HepG2 (cell line): ENCODE results near the gene HOXC12. TPM values are rescaled to one million over a fixed set of nuclear protein-coding genes. Genes with fewer than 3 reads are reported as not detected.

Experiments
- FOXK1 ChIP-seq: sonication (generic); formaldehyde crosslinking; IDR thresholded peaks from 2 replicates; pipeline ENCODE4 v1.4.0; 2020; ENCODE audit warnings: low read depth, missing genetic modification reagents, borderline replicate concordance
- HOXD1 ChIP-seq: sonication (generic); formaldehyde crosslinking; IDR thresholded peaks from 2 replicates; pipeline ENCODE4 v1.5.0; 2020; ENCODE audit warnings: missing genetic modification reagents
- KDM2A ChIP-seq: sonication (generic); formaldehyde crosslinking; IDR thresholded peaks from 2 replicates; pipeline ENCODE4 v1.4.0; 2020; ENCODE audit warnings: low read depth, missing genetic modification reagents, borderline replicate concordance
- NR2F1 ChIP-seq, 2 experiments: fragments of 450-650 bp in 1 of 2; formaldehyde crosslinking in 1 of 2; IDR thresholded peaks; 2 replicates each; pipeline versions ENCODE4 v1.5.0 to v1.6.1; 2016 to 2020; ENCODE audit warnings: mild to moderate bottlenecking in 1 of 2, missing compliant biosample characterization in 1 of 2, missing genetic modification reagents in 1 of 2, moderate library complexity in 1 of 2
- NR2F6 ChIP-seq, 2 experiments: IDR thresholded peaks; 2 replicates each; pipeline ENCODE4 v1.6.1; 2016; ENCODE audit warnings: antibody characterized with exemption in 1 of 2, mild to moderate bottlenecking in 1 of 2
- ZNF678 ChIP-seq: sonication (generic); formaldehyde crosslinking; IDR thresholded peaks from 2 replicates; pipeline ENCODE4 v1.4.0; 2020; ENCODE audit warnings: mild to moderate bottlenecking, missing genetic modification reagents
- polyA plus RNA-seq, 8 experiments: library from polyadenylated mRNA; depleted of rRNA in 3 of 8; stranded (reverse) in 7 of 8; unstranded in 1 of 8; fragments of >200 nt; fragmentation: Illumina TruSeq in 4 of 8; extraction: Trizol in 4 of 8; gene quantifications; 2 replicates each; pipeline versions ENCODE4 v1.2.1 to v1.2.3, GENCODE V29; 2011 to 2016; ENCODE audit warnings: low read depth in 4 of 8, missing spikeins in 1 of 8, mixed read lengths in 1 of 8; ENCODE audit not compliant: insufficient read depth in 1 of 8
- total RNA-seq, 5 experiments: library from RNA; depleted of rRNA; stranded (reverse); fragments of >200 nt; fragmentation: Illumina TruSeq; extraction: Trizol; gene quantifications; 2 replicates each; pipeline ENCODE4 v1.2.3, GENCODE V29; 2016; ENCODE audit warnings: low read depth in 1 of 5
- TF ChIP-seq, protein P1 (sequence below): sonication (generic); formaldehyde crosslinking; IDR thresholded peaks from 2 replicates; pipeline ENCODE4 v1.8.1; 2023; ENCODE audit warnings: mild to moderate bottlenecking, moderate library complexity, missing genetic modification reagents
- TF ChIP-seq, protein P2 (sequence below): sonication (generic); formaldehyde crosslinking; IDR thresholded peaks from 2 replicates; pipeline ENCODE4 v1.4.0; 2020; ENCODE audit warnings: missing genetic modification reagents
- TF ChIP-seq, protein P3 (sequence below), 2 experiments: sonication (generic) in 1 of 2; formaldehyde crosslinking in 1 of 2; IDR thresholded peaks; 2 replicates each; pipeline versions ENCODE4 v1.6.1 to v1.9.0; 2014 to 2022; ENCODE audit warnings: antibody characterized with exemption in 1 of 2, borderline replicate concordance in 1 of 2, inconsistent platforms in 1 of 2, low read depth in 1 of 2, missing genetic modification reagents in 1 of 2
- TF ChIP-seq, protein P4 (sequence below): IDR thresholded peaks from 2 replicates; pipeline ENCODE4 v1.6.1; 2018; ENCODE audit warnings: missing genetic modification reagents
- TF ChIP-seq, protein P5 (sequence below): sonication (generic); formaldehyde crosslinking; IDR thresholded peaks from 2 replicates; pipeline ENCODE4 v1.5.0; 2020; ENCODE audit warnings: missing genetic modification reagents, mild to moderate bottlenecking, borderline replicate concordance
- TF ChIP-seq, protein P6 (sequence below): sonication (generic); formaldehyde crosslinking; IDR thresholded peaks from 2 replicates; pipeline ENCODE4 v1.4.0; 2020; ENCODE audit warnings: missing genetic modification reagents

Gene HOXC12
- total and polyA plus RNA-seq, 2 of the 13 experiments (the other 11 are each of a cell fraction or from before 2014, with no cell fraction given), result not detected

DNA sequence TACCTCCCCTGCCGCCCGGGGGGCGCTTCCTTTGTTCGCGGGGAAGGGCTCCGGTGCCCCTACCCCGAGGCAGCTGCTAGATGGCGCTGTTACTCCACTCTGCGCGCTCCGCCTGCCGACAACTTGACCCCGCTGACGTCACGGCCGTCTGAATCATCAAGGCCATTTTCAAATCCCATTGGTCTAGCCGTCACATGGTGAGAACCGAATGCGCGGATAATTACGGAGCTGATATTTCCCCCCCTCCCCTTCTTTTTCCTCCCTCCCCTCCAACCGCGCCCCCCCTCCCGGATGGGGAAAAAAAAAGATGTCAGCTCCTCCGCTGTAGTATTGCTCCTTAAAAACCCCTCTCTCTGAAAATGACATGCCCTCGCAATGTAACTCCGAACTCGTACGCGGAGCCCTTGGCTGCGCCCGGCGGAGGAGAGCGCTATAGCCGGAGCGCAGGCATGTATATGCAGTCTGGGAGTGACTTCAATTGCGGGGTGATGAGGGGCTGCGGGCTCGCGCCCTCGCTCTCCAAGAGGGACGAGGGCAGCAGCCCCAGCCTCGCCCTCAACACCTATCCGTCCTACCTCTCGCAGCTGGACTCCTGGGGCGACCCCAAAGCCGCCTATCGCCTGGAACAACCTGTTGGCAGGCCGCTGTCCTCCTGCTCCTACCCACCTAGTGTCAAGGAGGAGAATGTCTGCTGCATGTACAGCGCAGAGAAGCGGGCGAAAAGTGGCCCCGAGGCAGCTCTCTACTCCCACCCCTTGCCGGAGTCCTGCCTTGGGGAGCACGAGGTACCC lies 30.4 kb downstream of the HOXC12 start, which contains the start of gene HOXC10 (continued):
- TF ChIP-seq, protein P1, sequence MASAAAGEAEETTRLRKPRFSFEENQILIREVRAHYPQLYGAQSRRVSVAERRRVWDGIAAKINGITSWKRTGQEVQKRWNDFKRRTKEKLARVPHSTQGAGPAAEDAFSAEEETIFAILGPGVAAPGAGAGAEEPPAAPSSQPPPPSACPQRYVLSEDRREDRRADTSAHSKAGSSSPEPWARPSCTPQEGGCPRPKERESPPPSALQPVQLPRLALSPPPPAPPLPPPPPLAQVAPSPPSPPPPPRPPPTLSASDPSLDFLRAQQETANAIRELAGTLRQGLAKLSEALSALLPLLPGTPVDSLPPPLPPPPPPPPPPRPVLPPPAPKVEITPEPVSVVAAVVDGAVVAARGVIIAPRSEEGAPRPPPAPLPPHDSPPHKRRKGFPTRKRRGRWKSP, result no peak
- TF ChIP-seq, protein P2, sequence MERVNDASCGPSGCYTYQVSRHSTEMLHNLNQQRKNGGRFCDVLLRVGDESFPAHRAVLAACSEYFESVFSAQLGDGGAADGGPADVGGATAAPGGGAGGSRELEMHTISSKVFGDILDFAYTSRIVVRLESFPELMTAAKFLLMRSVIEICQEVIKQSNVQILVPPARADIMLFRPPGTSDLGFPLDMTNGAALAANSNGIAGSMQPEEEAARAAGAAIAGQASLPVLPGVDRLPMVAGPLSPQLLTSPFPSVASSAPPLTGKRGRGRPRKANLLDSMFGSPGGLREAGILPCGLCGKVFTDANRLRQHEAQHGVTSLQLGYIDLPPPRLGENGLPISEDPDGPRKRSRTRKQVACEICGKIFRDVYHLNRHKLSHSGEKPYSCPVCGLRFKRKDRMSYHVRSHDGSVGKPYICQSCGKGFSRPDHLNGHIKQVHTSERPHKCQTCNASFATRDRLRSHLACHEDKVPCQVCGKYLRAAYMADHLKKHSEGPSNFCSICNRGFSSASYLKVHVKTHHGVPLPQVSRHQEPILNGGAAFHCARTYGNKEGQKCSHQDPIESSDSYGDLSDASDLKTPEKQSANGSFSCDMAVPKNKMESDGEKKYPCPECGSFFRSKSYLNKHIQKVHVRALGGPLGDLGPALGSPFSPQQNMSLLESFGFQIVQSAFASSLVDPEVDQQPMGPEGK (CRISPR knock-in tag), result 0 out of 2 replicates have a peak, but pooled peaks have one; percentile 29
- TF ChIP-seq HOXD1 (no peak), NR2F1 (CRISPR knock-in tag; IDR thresholded peaks at IDR 0.05) (peak in 1 of 2 experiments; percentile 57; a peak in 1 of 4 replicates), FOXK1 (no peak), NR2F6 (IDR thresholded peaks at IDR 0.05) (peak; percentile 73), NR2F6 (CRISPR knock-in tag; IDR thresholded peaks at IDR 0.05) (peak; percentile 88), ZNF678 (CRISPR knock-in tag) (no peak), KDM2A (peak; percentile 40; the same call in 1 of the 2 replicates)
- TF ChIP-seq, protein P3, sequence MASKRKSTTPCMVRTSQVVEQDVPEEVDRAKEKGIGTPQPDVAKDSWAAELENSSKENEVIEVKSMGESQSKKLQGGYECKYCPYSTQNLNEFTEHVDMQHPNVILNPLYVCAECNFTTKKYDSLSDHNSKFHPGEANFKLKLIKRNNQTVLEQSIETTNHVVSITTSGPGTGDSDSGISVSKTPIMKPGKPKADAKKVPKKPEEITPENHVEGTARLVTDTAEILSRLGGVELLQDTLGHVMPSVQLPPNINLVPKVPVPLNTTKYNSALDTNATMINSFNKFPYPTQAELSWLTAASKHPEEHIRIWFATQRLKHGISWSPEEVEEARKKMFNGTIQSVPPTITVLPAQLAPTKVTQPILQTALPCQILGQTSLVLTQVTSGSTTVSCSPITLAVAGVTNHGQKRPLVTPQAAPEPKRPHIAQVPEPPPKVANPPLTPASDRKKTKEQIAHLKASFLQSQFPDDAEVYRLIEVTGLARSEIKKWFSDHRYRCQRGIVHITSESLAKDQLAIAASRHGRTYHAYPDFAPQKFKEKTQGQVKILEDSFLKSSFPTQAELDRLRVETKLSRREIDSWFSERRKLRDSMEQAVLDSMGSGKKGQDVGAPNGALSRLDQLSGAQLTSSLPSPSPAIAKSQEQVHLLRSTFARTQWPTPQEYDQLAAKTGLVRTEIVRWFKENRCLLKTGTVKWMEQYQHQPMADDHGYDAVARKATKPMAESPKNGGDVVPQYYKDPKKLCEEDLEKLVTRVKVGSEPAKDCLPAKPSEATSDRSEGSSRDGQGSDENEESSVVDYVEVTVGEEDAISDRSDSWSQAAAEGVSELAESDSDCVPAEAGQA (IDR thresholded peaks at IDR 0.05; ENCODE audit: low read depth), result peak; percentile 64; the same call in 1 of the 2 replicates
- TF ChIP-seq, protein P3 (CRISPR knock-in tag; IDR thresholded peaks at IDR 0.05; ENCODE audit: borderline replicate concordance), result no peak
- TF ChIP-seq, protein P4, sequence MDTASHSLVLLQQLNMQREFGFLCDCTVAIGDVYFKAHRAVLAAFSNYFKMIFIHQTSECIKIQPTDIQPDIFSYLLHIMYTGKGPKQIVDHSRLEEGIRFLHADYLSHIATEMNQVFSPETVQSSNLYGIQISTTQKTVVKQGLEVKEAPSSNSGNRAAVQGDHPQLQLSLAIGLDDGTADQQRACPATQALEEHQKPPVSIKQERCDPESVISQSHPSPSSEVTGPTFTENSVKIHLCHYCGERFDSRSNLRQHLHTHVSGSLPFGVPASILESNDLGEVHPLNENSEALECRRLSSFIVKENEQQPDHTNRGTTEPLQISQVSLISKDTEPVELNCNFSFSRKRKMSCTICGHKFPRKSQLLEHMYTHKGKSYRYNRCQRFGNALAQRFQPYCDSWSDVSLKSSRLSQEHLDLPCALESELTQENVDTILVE (CRISPR knock-in tag), result no peak
- TF ChIP-seq, protein P5, sequence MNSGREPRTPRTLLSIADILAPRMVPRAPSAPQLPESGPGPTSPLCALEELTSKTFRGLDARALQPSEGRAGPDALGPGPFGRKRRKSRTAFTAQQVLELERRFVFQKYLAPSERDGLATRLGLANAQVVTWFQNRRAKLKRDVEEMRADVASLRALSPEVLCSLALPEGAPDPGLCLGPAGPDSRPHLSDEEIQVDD (CRISPR knock-in tag), result no peak
- TF ChIP-seq, protein P6, sequence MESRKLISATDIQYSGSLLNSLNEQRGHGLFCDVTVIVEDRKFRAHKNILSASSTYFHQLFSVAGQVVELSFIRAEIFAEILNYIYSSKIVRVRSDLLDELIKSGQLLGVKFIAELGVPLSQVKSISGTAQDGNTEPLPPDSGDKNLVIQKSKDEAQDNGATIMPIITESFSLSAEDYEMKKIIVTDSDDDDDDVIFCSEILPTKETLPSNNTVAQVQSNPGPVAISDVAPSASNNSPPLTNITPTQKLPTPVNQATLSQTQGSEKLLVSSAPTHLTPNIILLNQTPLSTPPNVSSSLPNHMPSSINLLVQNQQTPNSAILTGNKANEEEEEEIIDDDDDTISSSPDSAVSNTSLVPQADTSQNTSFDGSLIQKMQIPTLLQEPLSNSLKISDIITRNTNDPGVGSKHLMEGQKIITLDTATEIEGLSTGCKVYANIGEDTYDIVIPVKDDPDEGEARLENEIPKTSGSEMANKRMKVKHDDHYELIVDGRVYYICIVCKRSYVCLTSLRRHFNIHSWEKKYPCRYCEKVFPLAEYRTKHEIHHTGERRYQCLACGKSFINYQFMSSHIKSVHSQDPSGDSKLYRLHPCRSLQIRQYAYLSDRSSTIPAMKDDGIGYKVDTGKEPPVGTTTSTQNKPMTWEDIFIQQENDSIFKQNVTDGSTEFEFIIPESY (CRISPR knock-in tag), result peak; percentile 86; the same call in 1 of the 2 replicates
- TF ChIP-seq, all 625 proteins: peak for 32
